ENCODE measurements around the gene FGGY. TPM values are rescaled to one million over a fixed set of nuclear protein-coding genes. Genes with fewer than 3 reads are reported as not detected.

The FGGY gene
- total and polyA plus RNA-seq, 2 donors (not counting 3 experiments of a cell fraction or from before 2014, with no cell fraction given) = 5.6 to 6.4 TPM

DNA sequence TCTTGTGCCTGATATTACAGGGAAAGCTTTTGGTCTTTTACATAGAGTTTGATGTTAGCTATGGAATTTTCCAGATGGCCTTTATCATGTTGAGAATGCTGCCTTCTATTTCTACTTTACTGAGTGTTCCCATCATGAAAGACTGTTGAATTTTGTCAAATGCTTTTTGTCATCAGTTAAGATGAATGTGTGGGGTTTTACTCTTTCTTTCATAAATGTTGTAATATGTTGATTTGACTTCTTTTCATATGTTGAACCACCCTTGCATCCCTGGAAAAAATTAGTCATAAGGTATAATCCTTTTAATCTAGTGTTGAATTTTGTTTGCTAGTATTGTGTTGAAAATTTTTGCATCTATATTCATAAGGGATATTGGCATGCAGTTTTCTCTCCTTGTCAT lies 501.7 kb downstream of the FGGY start:
- Histone ChIP-seq H3K9me1 (replicated peaks; ENCODE audit: control insufficient read depth, extremely low read depth, insufficient read depth, low read length) (no peaks in the 10 kb centered on the region), H4K20me1 (replicated peaks; ENCODE audit: control insufficient read depth, extremely low read depth, insufficient read depth, low read length) (no peaks in the 10 kb centered on the region), H3K27me3 (ENCODE audit: control insufficient read depth in 2 of 2, insufficient read depth in 2 of 2, low read length in 2 of 2) (no peaks in the 10 kb centered on the region), H3K9me3 (replicated peaks; ENCODE audit: control insufficient read depth, insufficient read depth, low read length) (no peaks in the 10 kb centered on the region), H3K4me2 (ENCODE audit: insufficient read depth, low read length) (no peak overlapping the region), H3K4me3 (replicated peaks in 1 of 3; ENCODE audit: insufficient read depth in 1 of 3, low read depth in 1 of 3, low read length in 3 of 3) (no peak overlapping the region), H3K79me2 (ENCODE audit: control insufficient read depth, insufficient read depth, low read length) (no peaks in the 10 kb centered on the region), H3K9ac (replicated peaks; ENCODE audit: extremely low read depth, insufficient read depth, low read length) (no peak overlapping the region), H3K36me3 (ENCODE audit: control insufficient read depth in 2 of 2, extremely low read depth in 1 of 2, insufficient read depth in 2 of 2, low read length in 2 of 2) (no peaks in the 10 kb centered on the region), H2AFZ (ENCODE audit: low read depth, low read length) (no peak overlapping the region), H3K4me1 (ENCODE audit: control insufficient read depth, extremely low read depth, insufficient read depth, low read length) (no peaks in the 10 kb centered on the region), H3K27ac (ENCODE audit: insufficient read depth, low read depth, low read length) (no peak overlapping the region)
- POLR2A ChIA-PET = no interaction called here
- DNase-seq (ENCODE audit: low read depth, low spot score) (no peak), FAIRE-seq (no peak)
- intact Hi-C loops (cut with micrococcal nuclease) = no loop called here
- dilution Hi-C loops (cut with MboI; ENCODE audit: extremely low pct_ligation_motif_present, low sequenced_read_pairs) = no loop called here
- TF ChIP-seq EZH2 (IDR thresholded peaks at IDR 0.05; ENCODE audit: borderline replicate concordance, low read depth, low read length, severe bottlenecking) (no peak), POLR2A (IDR thresholded peaks at IDR 0.05; ENCODE audit: low read depth, low read length) (no peak), MYC (IDR thresholded peaks at IDR 0.05; ENCODE audit: low read depth, low read length) (no peak), POLR2AphosphoS5 (IDR thresholded peaks at IDR 0.05; ENCODE audit: insufficient read depth, low read depth, low read length) (no peak), JUN (IDR thresholded peaks at IDR 0.05; ENCODE audit: borderline replicate concordance, insufficient read depth, insufficient read length, low read depth) (no peak), FOS (IDR thresholded peaks at IDR 0.05; ENCODE audit: borderline replicate concordance, insufficient read depth, low read length) (no peak), GATA2 (IDR thresholded peaks at IDR 0.05; ENCODE audit: insufficient read depth, insufficient read length, low read depth, low read length) (no peak)
- TF ChIP-seq, protein P1, sequence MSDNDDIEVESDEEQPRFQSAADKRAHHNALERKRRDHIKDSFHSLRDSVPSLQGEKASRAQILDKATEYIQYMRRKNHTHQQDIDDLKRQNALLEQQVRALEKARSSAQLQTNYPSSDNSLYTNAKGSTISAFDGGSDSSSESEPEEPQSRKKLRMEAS (IDR thresholded peaks at IDR 0.05; ENCODE audit: insufficient read depth, insufficient read length) = no peak
- TF ChIP-seq, protein P2, sequence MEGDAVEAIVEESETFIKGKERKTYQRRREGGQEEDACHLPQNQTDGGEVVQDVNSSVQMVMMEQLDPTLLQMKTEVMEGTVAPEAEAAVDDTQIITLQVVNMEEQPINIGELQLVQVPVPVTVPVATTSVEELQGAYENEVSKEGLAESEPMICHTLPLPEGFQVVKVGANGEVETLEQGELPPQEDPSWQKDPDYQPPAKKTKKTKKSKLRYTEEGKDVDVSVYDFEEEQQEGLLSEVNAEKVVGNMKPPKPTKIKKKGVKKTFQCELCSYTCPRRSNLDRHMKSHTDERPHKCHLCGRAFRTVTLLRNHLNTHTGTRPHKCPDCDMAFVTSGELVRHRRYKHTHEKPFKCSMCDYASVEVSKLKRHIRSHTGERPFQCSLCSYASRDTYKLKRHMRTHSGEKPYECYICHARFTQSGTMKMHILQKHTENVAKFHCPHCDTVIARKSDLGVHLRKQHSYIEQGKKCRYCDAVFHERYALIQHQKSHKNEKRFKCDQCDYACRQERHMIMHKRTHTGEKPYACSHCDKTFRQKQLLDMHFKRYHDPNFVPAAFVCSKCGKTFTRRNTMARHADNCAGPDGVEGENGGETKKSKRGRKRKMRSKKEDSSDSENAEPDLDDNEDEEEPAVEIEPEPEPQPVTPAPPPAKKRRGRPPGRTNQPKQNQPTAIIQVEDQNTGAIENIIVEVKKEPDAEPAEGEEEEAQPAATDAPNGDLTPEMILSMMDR (IDR thresholded peaks at IDR 0.05; ENCODE audit: extremely low read depth in 1 of 2, insufficient read depth in 1 of 2, low read depth in 1 of 2, low read length in 2 of 2) = no peak
- CTCF ChIA-PET = no interaction called here
- no TSS peak for BruUV-seq (replicated peaks)

All from endothelial cell of umbilical vein (primary cell).